Endothelial cell of umbilical vein (primary cell): ENCODE measurements around the gene RABEPK. TPM values are rescaled to one million over a fixed set of nuclear protein-coding genes. Genes with fewer than 3 reads are reported as not detected.
A peak's percentile ranks its signal among the peaks of the same experiment; 100 is the strongest.

ENCODE experiments used
- BruUV-seq: library from RNA; stranded (reverse); fragments of 400-500 nt; replicated peaks from 2 replicates; lab custom pipeline; 2021; lab: Mats Ljungman, UMichigan
- CTCF ChIA-PET: fragments of 300-600, 350-600 bp; sonication (Branson Sonifier 250); formaldehyde crosslinking; loops from one replicate; lab custom pipeline; 2021; ENCODE audit warnings: antibody characterized with exemption, inconsistent platforms; lab: Charles Lee
- POLR2A ChIA-PET: fragments of 300-600, 350-600 bp; sonication (Branson Sonifier 250); formaldehyde crosslinking; loops from one replicate; lab custom pipeline; 2021; ENCODE audit warnings: antibody characterized with exemption, inconsistent platforms; lab: Charles Lee
- DNase-seq: peaks from one replicate; pipeline ENCODE4 v3.0.0-alpha.2; 2011; ENCODE audit warnings: low read depth, low spot score
- FAIRE-seq: peaks from 2 replicates; lab custom pipeline; 2011; peaks lifted over from hg19 to GRCh38; lab: Jason Lieb, UNC
- H2AFZ ChIP-seq: 2 replicates; pipeline ENCODE4 v1.6.0; 2012; ENCODE audit warnings: low read depth, low read length, control low read depth, inconsistent platforms
- H3K27ac ChIP-seq: 2 replicates; pipeline ENCODE4 v1.5.1; 2011; ENCODE audit warnings: low read depth, mild to moderate bottlenecking, control low read depth, low read length, moderate library complexity; ENCODE audit not compliant: insufficient read depth
- H3K27me3 ChIP-seq, 2 experiments: 2 replicates each; pipeline versions ENCODE4 v1.6.0 to v1.6.1; 2011; ENCODE audit warnings: low read length in 2 of 2, mixed read lengths in 1 of 2; ENCODE audit not compliant: control insufficient read depth in 2 of 2, insufficient read depth in 2 of 2
- H3K36me3 ChIP-seq, 2 experiments: 2 replicates in 1 of 2; 3 replicates in 1 of 2; pipeline ENCODE4 v1.5.1; 2011; ENCODE audit warnings: low read length in 2 of 2, mild to moderate bottlenecking in 1 of 2, moderate library complexity in 1 of 2; ENCODE audit not compliant: control insufficient read depth in 2 of 2, insufficient read depth in 2 of 2; ENCODE audit errors: extremely low read depth in 1 of 2
- H3K4me1 ChIP-seq: 3 replicates; pipeline ENCODE4 v1.5.1; 2011; ENCODE audit warnings: mild to moderate bottlenecking, low read length; ENCODE audit not compliant: control insufficient read depth, insufficient read depth; ENCODE audit errors: extremely low read depth
- H3K4me2 ChIP-seq: 2 replicates; pipeline ENCODE4 v1.6.1; 2011; ENCODE audit warnings: low read length, control low read depth, mixed read lengths; ENCODE audit not compliant: insufficient read depth
- H3K4me3 ChIP-seq, 3 experiments: fragments of 200-600 bp in 1 of 3; sonication (generic), shearing (Covaris generic) in 1 of 3; replicated peaks in 1 of 3; 2 replicates each; pipeline ENCODE4 v1.5.1; 2011 to 2016; ENCODE audit warnings: control low read depth in 3 of 3, low read length in 3 of 3, mild to moderate bottlenecking in 2 of 3, inconsistent platforms in 1 of 3, low read depth in 1 of 3, moderate library complexity in 1 of 3; ENCODE audit not compliant: insufficient read depth in 1 of 3
- H3K79me2 ChIP-seq: 2 replicates; pipeline ENCODE4 v1.6.0; 2012; ENCODE audit warnings: low read length, inconsistent platforms; ENCODE audit not compliant: control insufficient read depth, insufficient read depth
- H3K9ac ChIP-seq: replicated peaks from 2 replicates; pipeline ENCODE3; 2011; ENCODE audit warnings: low read length, control low read depth; ENCODE audit not compliant: insufficient read depth; ENCODE audit errors: extremely low read depth
- H3K9me1 ChIP-seq: replicated peaks from 3 replicates; pipeline ENCODE4 v1.6.0; 2011; ENCODE audit warnings: mild to moderate bottlenecking, low read length; ENCODE audit not compliant: control insufficient read depth, insufficient read depth; ENCODE audit errors: extremely low read depth
- H3K9me3 ChIP-seq: replicated peaks from 2 replicates; pipeline ENCODE4 v1.5.1; 2012; ENCODE audit warnings: low read length, inconsistent platforms; ENCODE audit not compliant: control insufficient read depth, insufficient read depth
- H4K20me1 ChIP-seq: replicated peaks from 2 replicates; pipeline ENCODE3; 2011; ENCODE audit warnings: mild to moderate bottlenecking, low read length; ENCODE audit not compliant: control insufficient read depth, insufficient read depth; ENCODE audit errors: extremely low read depth
- CTCF ChIP-seq, 2 donors: IDR thresholded peaks; 1 replicate in 1 of 2; 2 replicates in 1 of 2; pipeline ENCODE4 v1.5.1; 2011; ENCODE audit warnings: low read length in 2 of 2, mild to moderate bottlenecking in 2 of 2, moderate library complexity in 2 of 2, control low read depth in 1 of 2, inconsistent platforms in 1 of 2, low read depth in 1 of 2; ENCODE audit not compliant: insufficient read depth in 1 of 2; ENCODE audit errors: extremely low read depth in 1 of 2
- EZH2 ChIP-seq: IDR thresholded peaks from 2 replicates; pipeline ENCODE4 v1.6.1; 2012; ENCODE audit warnings: borderline replicate concordance, low read depth, mild to moderate bottlenecking, moderate library complexity, low read length, inconsistent platforms; ENCODE audit not compliant: severe bottlenecking
- FOS ChIP-seq: IDR thresholded peaks from 2 replicates; pipeline ENCODE4 v1.6.1; 2011; ENCODE audit warnings: mild to moderate bottlenecking, low read length, moderate library complexity, borderline replicate concordance; ENCODE audit not compliant: insufficient read depth
- GATA2 ChIP-seq: IDR thresholded peaks from 2 replicates; pipeline ENCODE4 v1.7.0; 2011; ENCODE audit warnings: low read depth, mild to moderate bottlenecking, moderate library complexity, mixed read lengths, low read length; ENCODE audit not compliant: insufficient read length, insufficient read depth
- JUN ChIP-seq: IDR thresholded peaks from 2 replicates; pipeline ENCODE4 v1.6.1; 2011; ENCODE audit warnings: borderline replicate concordance, low read depth; ENCODE audit not compliant: insufficient read length, insufficient read depth
- MAX ChIP-seq: IDR thresholded peaks from 2 replicates; pipeline ENCODE4 v1.6.1; 2011; ENCODE audit not compliant: insufficient read depth, insufficient read length
- MYC ChIP-seq: IDR thresholded peaks from one replicate; pipeline ENCODE4 v1.6.1; 2011; ENCODE audit warnings: mild to moderate bottlenecking, low read depth, low read length
- POLR2A ChIP-seq: IDR thresholded peaks from 2 replicates; pipeline ENCODE4 v1.6.1; 2012; ENCODE audit warnings: low read depth, mild to moderate bottlenecking, control low read depth, low read length
- POLR2AphosphoS5 ChIP-seq: IDR thresholded peaks from 2 replicates; pipeline ENCODE4 v1.6.1; 2012; ENCODE audit warnings: low read depth, mild to moderate bottlenecking, control low read depth, low read length, moderate library complexity; ENCODE audit not compliant: insufficient read depth
- dilution Hi-C: fragments of 300-500 bp; cut with MboI; formaldehyde crosslinking; loops from one replicate; pipeline ENCODE4 v1.15.0; 2019; ENCODE audit warnings: low sequenced_read_pairs; ENCODE audit not compliant: extremely low pct_ligation_motif_present
- intact Hi-C: fragments of 100-400 bp; cut with micrococcal nuclease; formaldehyde crosslinking; loops from one replicate; pipeline ENCODE4 v1.10.0; 2022
- polyA plus RNA-seq, 4 experiments: library from polyadenylated mRNA; depleted of rRNA in 3 of 4; stranded (reverse) in 3 of 4; unstranded in 1 of 4; fragments of >200 nt; gene quantifications; 2 replicates each; pipeline versions ENCODE4 v1.2.1 to v1.2.3, GENCODE V29; 2011 to 2012; ENCODE audit warnings: missing spikeins in 1 of 4
- total RNA-seq: library from RNA; stranded (reverse); gene quantifications from 2 replicates; pipeline ENCODE4 v1.2.3, GENCODE V29; 2021

The RABEPK gene
- total and polyA plus RNA-seq, 2 donors (not counting 3 experiments of a cell fraction or from before 2014, with no cell fraction given) = 18.2 to 23.0 TPM

GRCh38 chr9:125243792-125244260 is 43.5 kb downstream of the RABEPK start:
- Histone ChIP-seq H3K79me2 (peaks cover 23% of the 10 kb centered on the region), H3K36me3 (peaks cover 6% of the 10 kb centered on the region in 2 experiments), H3K9me3 (no peaks in the 10 kb centered on the region), H3K27ac (peak overlapping the region; percentile 66), H3K9me1 (no peaks in the 10 kb centered on the region), H3K9ac (no peak overlapping the region), H4K20me1 (peaks cover 2% of the 10 kb centered on the region), H3K4me3 (no peak overlapping the region), H3K4me1 (peaks cover 23% of the 10 kb centered on the region), H2AFZ (no peak overlapping the region), H3K27me3 (no peaks in the 10 kb centered on the region), H3K4me2 (peak overlapping the region; percentile 37)
- TF ChIP-seq GATA2 = no peak
- intact Hi-C loops = loop anchor here (5.0 kb wide), 4 partner anchors 128 to 472 kb away; partner anchors contain the start of genes ARPC5L, GOLGA1, NR6A1 and RPL35
- FAIRE-seq = no peak
- ChIA-PET CTCF (interaction anchor here (1.1 to 1.7 kb wide), 4 partner anchors 10 to 118 kb away, joined by 4 to 8 read pairs (median 6); partner anchors contain the start of gene GAPVD1), POLR2A (interaction anchor here (0.6 kb wide), 2 partner anchors 50 to 53 kb away, joined by 3 read pairs; no protein-coding TSS in a partner anchor)
- no peak for DNase-seq
- no TSS peak for BruUV-seq
- dilution Hi-C loops = no loop called here

- TF ChIP-seq CTCF (IDR thresholded peaks at IDR 0.05; ENCODE audit: extremely low read depth in 1 of 2, insufficient read depth in 1 of 2, low read depth in 1 of 2, low read length in 2 of 2) (no peak), GATA2 (no peak), EZH2 (no peak), POLR2AphosphoS5 (no peak), FOS (no peak), MAX (no peak), MYC (no peak), POLR2A (no peak), JUN (no peak)
- peaks cover 17% of the 10 kb centered on the region for H3K4me1 ChIP-seq
- no peak overlapping the region for H3K4me3 ChIP-seq
- H3K9ac ChIP-seq = no peak overlapping the region
- H3K9me3 ChIP-seq = no peaks in the 10 kb centered on the region
- no peak overlapping the region for H3K4me2 ChIP-seq
- no peak for DNase-seq
- no peaks in the 10 kb centered on the region for H3K9me1 ChIP-seq
- H3K27me3 ChIP-seq = no peaks in the 10 kb centered on the region
- no TSS peak for BruUV-seq
- intact Hi-C loops = no loop called here
- dilution Hi-C loops = no loop called here
- no peaks in the 10 kb centered on the region for H4K20me1 ChIP-seq
- no peak overlapping the region for H2AFZ ChIP-seq
- POLR2A ChIA-PET = no interaction called here
- no peaks in the 10 kb centered on the region for H3K79me2 ChIP-seq
- CTCF ChIA-PET = no interaction called here
- no peak for FAIRE-seq
- H3K36me3 ChIP-seq = no peaks in the 10 kb centered on the region
- no peak overlapping the region for H3K27ac ChIP-seq
Observed at GRCh38 chr9:125246261-125246667, 45.9 kb downstream of the RABEPK start.
